CD1c-positive myeloid dendritic cell (primary cell): ENCODE results near the gene ZNF831.

Experiments
- DNase-seq: peaks from one replicate; pipeline ENCODE4 v3.0.0-alpha.2; 2016; ENCODE audit errors: extremely low spot score

Gene ZNF831

DNA sequence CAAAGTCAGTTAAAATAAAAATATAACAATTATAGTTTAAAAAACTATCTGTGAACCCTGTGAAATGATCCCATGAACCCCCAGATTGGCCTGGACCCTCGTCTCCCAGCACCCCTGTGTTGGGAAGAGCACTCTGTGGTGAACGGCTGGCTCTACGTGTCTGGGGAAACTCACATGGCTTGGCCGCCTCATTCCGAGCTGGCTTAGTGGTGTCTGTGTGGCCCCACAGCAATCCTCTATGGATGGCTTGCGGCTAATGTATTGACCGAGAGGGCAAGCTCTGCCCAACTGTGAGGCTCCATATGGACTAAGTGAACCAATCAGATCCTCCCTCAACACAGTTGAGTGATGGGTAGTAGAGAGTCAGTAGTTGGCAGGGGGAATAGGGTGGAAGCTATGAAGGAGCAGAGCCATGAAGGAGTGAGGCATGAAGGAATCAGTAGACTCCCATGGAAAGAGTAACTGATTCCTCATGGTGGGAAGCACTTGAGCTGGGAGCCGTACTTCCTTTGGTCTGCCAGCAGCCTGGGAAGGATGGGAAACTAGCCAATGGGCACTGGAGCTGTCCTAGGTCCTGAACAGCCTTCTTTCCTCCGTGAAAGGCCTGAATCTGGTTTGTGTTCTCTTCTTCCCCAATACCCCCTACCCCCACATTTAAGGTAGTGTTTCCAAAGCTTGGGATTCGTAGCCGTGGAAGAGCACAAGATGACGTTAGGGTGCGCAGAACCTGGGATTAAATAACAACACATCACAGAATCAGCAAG, 21.6 kb upstream of the ZNF831 start:
- DNase-seq: no peak

DNA sequence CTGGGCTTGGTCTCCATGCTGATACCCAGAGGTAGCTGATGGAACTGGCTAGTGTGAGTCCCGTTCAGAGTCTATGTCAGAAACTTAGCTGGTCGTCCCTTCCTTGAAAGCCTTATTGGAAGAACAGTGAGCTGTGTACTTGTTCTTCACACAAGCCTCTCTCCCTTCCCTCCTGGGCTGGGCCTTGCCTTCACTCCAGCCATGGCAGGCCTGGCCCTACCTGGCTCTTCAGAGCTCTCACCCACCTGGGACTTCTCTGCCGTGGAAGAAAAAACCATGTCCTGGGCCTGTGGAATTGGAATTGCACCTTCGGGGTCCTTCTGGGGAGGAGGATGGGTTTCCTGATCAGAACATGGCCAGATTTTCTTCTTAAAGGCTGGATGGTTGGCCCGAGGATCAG, 20.3 kb upstream of the ZNF831 start:
- DNase-seq: no peak

- no peak for DNase-seq
These were observed 19.3 kb upstream of the ZNF831 start for GRCh38 chr20:59144179-59144830.

GRCh38 chr20:59144831-59145196, 18.8 kb upstream of the ZNF831 start:
- no peak for DNase-seq

GRCh38 chr20:59145247-59145923, 18.2 kb upstream of the ZNF831 start:
- DNase-seq: no peak

DNA sequence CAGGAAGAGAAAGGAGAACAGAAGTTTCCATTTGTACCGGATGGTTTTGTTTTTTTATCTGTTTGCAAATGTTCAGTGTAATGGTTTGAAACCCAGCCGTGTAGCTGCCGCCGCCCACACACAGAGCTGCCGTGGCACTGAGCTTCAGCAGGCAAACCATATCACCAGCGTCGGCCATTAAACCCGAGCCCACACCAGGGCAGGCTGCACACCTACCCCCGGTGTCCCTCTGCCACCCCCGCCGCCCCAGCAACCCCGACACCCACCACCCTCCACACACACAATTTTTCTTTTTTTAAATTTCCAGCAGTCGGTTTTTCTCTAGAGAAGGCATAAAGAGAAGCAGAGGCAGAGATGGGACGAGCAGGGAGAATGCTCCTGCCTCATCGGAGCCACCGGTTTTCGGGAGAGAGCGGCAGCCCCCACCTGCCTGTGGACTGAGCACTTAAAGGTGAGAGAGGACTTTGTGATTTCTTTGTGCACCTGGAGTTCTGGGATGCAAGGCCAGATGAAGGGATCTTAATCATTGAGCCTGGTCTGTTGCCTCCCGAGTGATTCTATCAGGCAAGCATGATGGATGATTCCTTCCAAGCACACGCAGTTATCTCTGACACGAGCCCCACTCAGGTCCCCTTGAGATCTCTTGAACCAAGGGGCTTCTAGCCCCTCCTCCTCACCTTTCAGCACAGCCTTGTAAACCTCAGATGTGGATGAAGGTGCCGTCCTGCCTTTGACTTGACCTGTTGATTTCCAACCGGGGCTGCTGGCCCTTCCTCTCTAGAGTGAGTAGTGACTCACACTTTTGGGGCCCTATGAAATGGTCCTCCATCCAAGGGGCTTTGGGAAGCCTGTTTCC, 17.5 kb upstream of the ZNF831 start:
- DNase-seq: no peak

- DNase-seq: no peak
These were observed 16.6 kb upstream of the ZNF831 start for GRCh38 chr20:59146780-59147565.

GRCh38 chr20:59147586-59147985, 16.0 kb upstream of the ZNF831 start:
- no peak for DNase-seq

DNA sequence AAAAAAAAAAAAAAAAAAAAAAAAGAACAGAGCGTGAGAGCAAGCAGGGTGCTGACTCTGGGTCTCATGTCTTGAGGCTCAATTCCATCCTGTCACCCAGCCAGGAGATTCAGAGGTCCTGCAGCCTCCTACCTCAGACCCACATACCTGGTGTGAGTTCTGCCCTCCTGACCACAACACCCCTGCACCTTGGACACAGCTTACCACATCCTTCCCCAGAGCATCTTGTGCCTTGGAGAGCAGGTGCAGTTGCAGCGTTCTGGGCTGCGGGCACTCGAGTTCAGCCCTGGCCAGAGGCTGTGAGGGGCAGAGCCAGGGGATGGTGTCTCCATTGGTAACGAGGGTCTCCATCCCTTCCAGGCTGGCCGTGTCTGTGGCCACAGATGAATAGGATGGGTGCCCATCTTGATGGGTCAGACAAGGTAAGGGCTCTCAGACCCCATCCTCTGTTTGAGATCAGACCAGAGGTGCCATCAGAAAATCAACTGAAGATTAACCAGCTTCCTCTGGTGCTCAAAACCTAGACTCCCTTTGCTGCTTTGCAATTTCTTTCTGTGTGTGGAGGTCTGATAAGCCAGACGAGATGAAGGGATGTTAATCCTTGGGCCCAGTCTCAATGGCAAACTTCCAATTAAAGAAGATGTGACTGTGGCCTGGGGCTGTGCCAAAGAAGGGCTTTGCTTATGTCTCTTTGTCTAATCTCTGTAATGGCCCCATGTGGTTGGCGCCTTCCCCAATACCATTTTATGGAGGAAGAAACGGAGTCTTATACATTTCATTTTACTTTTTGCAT, 14.7 kb upstream of the ZNF831 start:
- DNase-seq: no peak

GRCh38 chr20:59149678-59150504, 13.7 kb upstream of the ZNF831 start:
- DNase-seq: peak; percentile 63

DNA sequence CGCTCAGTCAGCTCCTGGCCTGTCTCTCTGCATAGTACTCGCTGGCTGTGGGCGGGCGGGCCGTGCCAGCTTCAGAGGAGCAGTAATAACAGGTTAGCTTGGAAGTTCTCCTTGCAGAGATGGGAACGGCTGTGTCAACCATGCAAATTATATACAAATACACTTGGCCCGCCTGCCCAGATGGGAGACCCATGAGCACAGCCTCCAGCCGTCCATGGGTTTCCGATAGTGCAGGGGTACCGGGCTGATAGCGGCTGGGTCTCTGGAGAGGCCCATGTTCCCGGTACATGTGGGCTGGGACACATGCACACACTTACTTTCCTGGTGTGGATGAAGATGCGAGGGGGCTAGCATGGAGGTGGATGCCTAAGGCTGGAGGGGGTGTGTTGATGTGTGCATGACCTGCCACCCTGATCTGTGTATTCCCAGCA, 12.8 kb upstream of the ZNF831 start:
- no peak for DNase-seq

DNA sequence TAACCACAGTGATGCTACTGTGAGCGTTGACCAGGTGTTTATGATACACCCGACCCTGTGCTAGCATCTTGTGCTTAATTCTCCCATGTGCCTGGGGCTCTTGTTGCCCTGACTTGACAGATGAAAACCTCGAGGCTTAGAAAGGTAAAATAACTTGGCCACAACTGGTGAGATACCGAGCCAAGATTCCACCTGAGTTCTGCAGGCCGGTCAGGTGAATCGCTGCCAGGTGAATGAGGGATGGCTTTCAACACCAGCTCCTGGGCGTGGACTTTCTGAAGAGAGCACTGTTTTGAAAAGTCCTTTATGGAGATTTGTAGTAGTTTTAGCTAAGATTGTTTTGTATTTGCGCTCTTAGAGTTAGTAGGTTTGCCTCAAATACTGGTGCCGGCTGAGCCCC, 12.2 kb upstream of the ZNF831 start:
- no peak for DNase-seq

GRCh38 chr20:59151820-59152219, 11.8 kb upstream of the ZNF831 start:
- DNase-seq: no peak

DNA sequence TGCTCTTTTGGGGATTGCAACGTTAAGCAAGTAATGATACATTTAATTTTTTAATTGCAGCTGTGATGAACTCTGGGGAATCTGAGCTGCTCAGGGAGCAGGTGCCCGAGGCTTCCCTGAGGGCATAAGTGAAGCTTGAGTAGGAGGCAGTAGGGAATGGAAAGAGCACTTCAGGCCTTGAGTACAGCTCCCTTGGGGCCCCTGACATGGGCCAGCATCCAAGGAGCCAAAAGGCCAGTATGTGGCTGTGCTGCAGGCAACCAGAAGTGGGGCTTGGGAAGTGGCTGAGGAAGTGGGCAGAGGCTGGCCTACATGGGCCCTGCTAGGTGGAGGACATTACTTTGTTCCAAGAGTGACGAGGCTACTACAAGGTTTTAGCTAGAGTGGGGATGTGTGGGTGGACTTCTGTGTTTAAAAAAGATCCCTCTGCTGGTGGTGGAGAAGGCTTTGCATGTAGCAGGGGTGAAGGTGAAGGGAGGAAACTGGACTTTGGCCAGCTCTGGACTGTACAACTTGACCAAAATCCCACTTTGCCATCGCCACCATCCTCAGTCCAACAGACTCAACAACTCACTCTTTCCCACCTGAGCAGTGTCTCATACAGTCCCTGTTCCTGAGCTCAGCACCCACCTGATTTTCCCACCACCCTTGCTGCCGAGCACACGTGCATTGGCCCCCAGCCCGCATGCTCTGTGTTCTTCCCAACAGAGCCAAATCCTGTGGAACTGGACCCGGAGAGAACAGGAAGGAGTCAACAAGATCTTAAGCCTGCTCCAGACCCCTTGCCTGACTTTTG, 10.9 kb upstream of the ZNF831 start:
- DNase-seq: no peak

DNA sequence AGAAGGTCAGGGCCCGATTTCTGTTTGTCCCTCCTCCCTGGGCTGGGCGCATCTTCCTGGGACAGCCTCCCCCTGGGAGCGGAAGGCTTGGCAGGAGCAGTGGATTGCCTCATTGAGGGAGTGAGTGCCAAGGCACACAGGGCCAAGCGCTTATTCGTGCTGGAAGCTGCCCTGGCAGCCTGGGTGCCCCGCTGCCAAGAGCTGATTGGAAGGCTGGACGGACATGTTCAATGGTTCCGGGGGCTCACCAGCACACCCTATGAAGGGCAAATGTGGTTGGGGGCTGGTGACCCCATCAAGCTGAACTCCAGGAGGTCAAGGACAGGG, 10.3 kb upstream of the ZNF831 start:
- no peak for DNase-seq

GRCh38 chr20:59153832-59154231, 9.8 kb upstream of the ZNF831 start:
- DNase-seq: no peak

DNA sequence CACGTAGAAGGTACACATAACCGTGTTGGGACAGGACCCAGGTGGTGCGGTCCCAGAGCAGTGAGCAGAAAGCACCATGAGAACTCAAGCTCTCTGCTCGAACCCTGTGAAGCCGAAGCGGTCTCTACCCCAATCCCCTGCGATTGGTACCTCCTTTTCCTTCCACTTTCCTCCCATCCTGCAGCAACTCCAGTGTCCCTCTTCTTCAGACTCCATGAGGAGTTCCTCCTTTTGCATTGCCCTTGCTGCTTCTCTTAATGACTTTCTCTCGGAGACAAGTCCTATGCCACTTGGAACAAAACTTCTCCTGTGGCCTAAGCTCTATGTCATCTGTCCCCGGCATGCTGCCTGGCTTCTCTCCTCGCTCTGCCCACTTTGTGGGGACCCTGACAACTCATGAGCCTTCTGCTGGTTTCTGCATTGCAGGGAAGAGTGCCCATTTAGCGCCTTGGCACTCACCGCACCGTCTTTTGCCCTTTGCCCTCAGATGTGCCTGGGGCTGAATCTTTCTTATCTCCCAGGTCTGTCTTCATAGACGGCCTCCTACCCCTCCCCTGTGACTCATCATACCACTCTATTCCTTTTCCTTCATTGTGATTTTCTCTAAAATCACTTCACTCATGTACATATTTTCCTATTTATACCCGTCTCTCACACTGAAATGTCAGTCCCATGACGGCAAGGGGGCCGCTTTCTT, 9.2 kb upstream of the ZNF831 start:
- DNase-seq: no peak

- DNase-seq: no peak
These were observed 6.6 kb upstream of the ZNF831 start for GRCh38 chr20:59157064-59157463.
